ENCODE data around the gene TBPL1.

DNA sequence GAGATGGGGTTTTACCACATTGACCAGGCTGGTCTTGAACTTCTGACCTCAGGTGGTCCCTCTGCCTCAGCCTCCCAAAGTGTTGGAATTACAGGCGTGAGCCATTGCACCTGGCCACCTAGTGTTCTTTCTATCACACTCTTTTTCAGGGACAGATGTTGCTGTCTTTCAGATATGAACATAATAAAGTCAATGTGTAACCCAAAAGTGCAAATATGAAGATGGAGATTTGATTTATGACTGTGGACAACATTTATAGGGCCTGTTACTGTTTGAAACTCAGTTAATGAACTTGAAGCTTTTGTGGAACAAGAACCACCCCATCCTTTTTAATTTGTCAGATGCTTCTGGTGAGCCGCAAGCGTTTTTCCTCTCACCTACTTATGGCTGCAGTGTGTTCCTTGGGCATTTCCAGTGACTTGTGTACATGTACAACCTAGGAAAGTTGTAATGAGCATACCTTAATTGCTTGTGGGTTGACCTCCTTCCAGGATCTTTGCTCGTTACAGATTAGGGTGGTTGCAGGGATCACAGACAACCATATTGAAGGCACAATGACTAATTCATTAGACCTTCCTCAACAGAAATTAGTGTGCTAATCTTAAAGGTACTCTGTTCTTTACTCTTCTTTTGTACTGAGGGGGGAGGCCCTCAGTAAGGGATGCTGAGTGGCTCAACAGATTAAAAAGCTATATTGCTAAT lies 6.8 kb downstream of the TBPL1 start:
- TF ChIP-seq CTCF (IDR thresholded peaks at IDR 0.05) (no peak), POLR2A (IDR thresholded peaks at IDR 0.05) (no peak)

Data from uterus (tissue), 2 donors.